ENCODE measurements around the gene APOC3. TPM values are rescaled to one million over a fixed set of nuclear protein-coding genes. Genes with fewer than 3 reads are reported as not detected.
A peak's percentile ranks its signal among the peaks of the same experiment; 100 is the strongest.
"Not testable (repeated sequence)": the region's sequence is repeated elsewhere in the genome, so short reads cannot be mapped to it uniquely, and the experiment has no call there.

APOC3 gene
- not detected in 2 replicates for total RNA-seq (2014; rRNA removed; shearing (Covaris generic))

- DNase-seq (ENCODE audit: low spot score): no peak
Measured at GRCh38 chr11:116829525-116830183, at the start of gene APOC3. APOC3 (plus strand) TSS chr11:116829907; CDS start chr11:116830583, 676 bp downstream.

GRCh38 chr11:116782728-116783127 is 47.0 kb upstream of the APOC3 start:
- no peak for DNase-seq (ENCODE audit: low spot score)

GRCh38 chr11:116786326-116786725 is 43.4 kb upstream of the APOC3 start:
- DNase-seq (ENCODE audit: low spot score): no peak

GRCh38 chr11:116786966-116787365 is 42.7 kb upstream of the APOC3 start:
- no peak for DNase-seq (ENCODE audit: low spot score)

- DNase-seq (ENCODE audit: low spot score): no peak
Measured at GRCh38 chr11:116787436-116787785, 42.3 kb upstream of the APOC3 start.

- DNase-seq (ENCODE audit: low spot score): peak; percentile 43
Measured at GRCh38 chr11:116787786-116788486, 41.8 kb upstream of the APOC3 start, which contains the start of gene ZPR1. ZPR1 (minus strand) TSS chr11:116788023; CDS start chr11:116787990, 33 bp downstream.

GRCh38 chr11:116788534-116788933 is 41.2 kb upstream of the APOC3 start:
- DNase-seq (ENCODE audit: low spot score): no peak

- no peak for DNase-seq (ENCODE audit: low spot score)
Measured at GRCh38 chr11:116788975-116789374, 40.7 kb upstream of the APOC3 start.

- DNase-seq (ENCODE audit: low spot score): no peak
Measured at GRCh38 chr11:116790167-116791001, 39.3 kb upstream of the APOC3 start.

GRCh38 chr11:116791002-116791812 is 38.5 kb upstream of the APOC3 start:
- no peak for DNase-seq (ENCODE audit: low spot score)

GRCh38 chr11:116791813-116792143 is 37.9 kb upstream of the APOC3 start, which contains the start of gene APOA5:
APOA5 (minus strand) TSS chr11:116791879; CDS start chr11:116791860, 19 bp downstream.
- DNase-seq (ENCODE audit: low spot score): no peak

GRCh38 chr11:116792144-116792868 is 37.4 kb upstream of the APOC3 start:
- no peak for DNase-seq (ENCODE audit: low spot score)

- peak; percentile 27 for DNase-seq (ENCODE audit: low spot score)
Measured at GRCh38 chr11:116792869-116793771, 36.6 kb upstream of the APOC3 start.

GRCh38 chr11:116793772-116794097 is 36.0 kb upstream of the APOC3 start:
- DNase-seq (ENCODE audit: low spot score): no peak

GRCh38 chr11:116794851-116795250 is 34.9 kb upstream of the APOC3 start:
- DNase-seq (ENCODE audit: low spot score): no peak

- no peak for DNase-seq (ENCODE audit: low spot score)
Measured at GRCh38 chr11:116796548-116796947, 33.2 kb upstream of the APOC3 start.

- no peak for DNase-seq (ENCODE audit: low spot score)
Measured at GRCh38 chr11:116797816-116798215, 31.9 kb upstream of the APOC3 start.

GRCh38 chr11:116798368-116798767 is 31.3 kb upstream of the APOC3 start:
- DNase-seq (ENCODE audit: low spot score): no peak

GRCh38 chr11:116800610-116801009 is 29.1 kb upstream of the APOC3 start:
- no peak for DNase-seq (ENCODE audit: low spot score)

GRCh38 chr11:116801662-116802061 is 28.0 kb upstream of the APOC3 start:
- DNase-seq (ENCODE audit: low spot score): not testable (repeated sequence)

Data from A172 (cell line).